G401 (cell line): Measurements from ENCODE around the gene BCAR3. TPM values are rescaled to one million over a fixed set of nuclear protein-coding genes. Genes with fewer than 3 reads are reported as not detected.
"Not testable (repeated sequence)": the region's sequence is repeated elsewhere in the genome, so short reads cannot be mapped to it uniquely, and the experiment has no call there.

Experiments used
- DNase-seq: peaks from one replicate; pipeline ENCODE4 v3.0.0-alpha.2; 2015; ENCODE audit warnings: low spot score
- in situ Hi-C: cut with HindIII; loops from 2 replicates; pipeline ENCODE4 v1.10.0; 2016; ENCODE audit warnings: low sequenced_read_pairs, mixed read lengths
- total RNA-seq: library from RNA; depleted of rRNA; stranded (reverse); fragments of >200 nt; shearing (Covaris generic); gene quantifications from 2 replicates; pipeline ENCODE4 v1.2.3, GENCODE V29; 2014

BCAR3 gene
- total RNA-seq, 1 experiment from 2014 or later = 3.3 TPM

GRCh38 chr1:93708734-93709481, 27.3 kb upstream of the BCAR3 start:
- in situ Hi-C loops = no loop called here
- DNase-seq = no peak

- no peak for DNase-seq
- in situ Hi-C loops = no loop called here
Measured at GRCh38 chr1:93707956-93708355, 26.3 kb upstream of the BCAR3 start.

- no peak for DNase-seq
- in situ Hi-C loops = no loop called here
Measured at GRCh38 chr1:93705892-93706500, 24.4 kb upstream of the BCAR3 start.

GRCh38 chr1:93704052-93704451, 22.4 kb upstream of the BCAR3 start:
- DNase-seq = no peak
- in situ Hi-C loops = no loop called here

DNA sequence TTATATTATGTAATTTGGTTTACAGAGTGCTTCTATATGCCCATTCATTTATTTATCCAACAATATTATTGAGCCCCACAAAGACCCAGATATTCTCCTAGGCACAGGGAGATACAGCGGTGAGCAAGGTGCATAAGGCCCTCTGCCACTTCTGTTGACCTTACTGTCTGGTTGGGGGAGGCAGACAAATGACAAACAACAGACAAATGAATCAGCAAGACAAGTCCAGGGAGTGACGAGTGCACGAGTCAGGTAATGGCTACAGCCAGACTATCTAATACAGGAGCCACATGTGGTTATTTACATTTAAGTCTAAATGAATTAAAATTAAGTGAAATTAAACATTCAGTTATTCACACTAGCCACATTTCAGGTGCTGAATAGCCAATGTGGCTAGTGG, 22.0 kb upstream of the BCAR3 start:
- in situ Hi-C loops = no loop called here
- DNase-seq = no peak

DNA sequence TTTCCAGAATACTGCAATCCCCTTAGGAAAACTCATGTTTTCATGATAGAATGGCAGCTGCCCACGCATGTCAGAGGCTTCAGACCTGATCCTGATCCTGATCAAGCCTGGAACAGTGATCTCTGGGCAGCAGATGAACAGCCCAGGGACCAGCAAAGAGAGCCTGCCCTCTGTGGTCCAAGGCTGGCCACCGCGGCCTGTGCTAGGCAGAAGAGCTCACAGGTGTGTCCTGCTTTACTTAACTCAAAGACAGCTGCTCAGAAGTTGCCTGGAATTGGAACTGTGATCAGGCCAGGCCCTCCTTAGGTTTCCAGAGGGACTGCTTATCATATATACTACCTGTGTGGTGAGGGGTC, 21.2 kb upstream of the BCAR3 start:
- in situ Hi-C loops = no loop called here

DNA sequence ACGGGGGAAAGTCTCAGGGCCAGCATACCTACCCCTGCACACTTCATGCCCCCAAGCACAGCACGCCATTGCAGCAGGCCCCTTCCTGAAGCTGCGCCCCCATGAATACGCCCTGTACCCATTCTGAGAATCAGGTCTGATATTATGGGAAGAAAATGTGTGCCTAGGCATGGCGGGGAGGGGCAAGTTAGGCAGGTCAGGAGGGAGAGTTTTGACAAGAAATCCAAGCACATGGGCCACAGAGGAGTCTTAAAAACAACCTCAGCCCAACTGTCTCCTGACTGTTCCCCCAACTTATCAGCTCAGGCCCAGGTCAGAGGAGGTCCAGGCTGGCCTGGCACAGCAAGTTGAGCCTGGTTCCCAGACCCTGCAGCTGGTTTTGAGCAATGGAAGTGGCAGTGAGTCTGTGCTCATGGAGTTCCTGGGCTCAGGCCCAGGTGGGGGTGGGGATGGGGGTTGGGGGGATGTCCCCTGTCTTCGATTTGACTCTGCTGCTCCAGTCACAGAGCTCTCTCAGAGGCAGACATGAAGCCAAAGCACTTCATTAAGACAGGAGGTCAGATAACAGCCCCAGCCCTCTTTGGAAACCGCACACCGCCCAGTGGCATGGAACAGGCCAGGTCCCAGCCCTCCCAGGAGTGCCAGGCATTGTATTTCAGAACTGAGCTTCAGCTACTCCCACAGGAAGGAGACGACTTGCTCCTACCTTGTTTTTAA, 20.6 kb upstream of the BCAR3 start:
- no peak for DNase-seq
- in situ Hi-C loops = no loop called here

More for the DNA sequence above, 21.2 kb upstream of the BCAR3 start:
- no peak for DNase-seq

DNA sequence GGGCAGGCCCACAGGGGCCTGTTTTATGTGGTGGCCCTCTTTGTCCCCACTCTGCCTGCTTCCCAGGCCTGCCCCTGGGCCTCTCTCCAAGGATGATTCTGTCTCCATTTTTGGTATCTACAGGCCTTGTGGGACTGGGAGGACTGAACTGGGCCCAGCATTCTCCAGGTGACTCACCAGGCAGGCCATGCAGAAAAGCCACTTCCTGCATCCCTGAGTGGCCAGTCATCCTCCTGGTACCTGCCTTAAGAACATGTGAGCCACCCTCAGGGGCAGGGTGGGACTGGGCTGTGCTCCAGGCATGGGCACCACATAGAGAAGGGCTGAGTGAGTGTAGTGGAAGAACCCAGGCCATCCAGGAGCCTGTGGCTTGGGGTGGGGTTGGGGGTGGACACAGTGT, 20.0 kb upstream of the BCAR3 start:
- no peak for DNase-seq
- in situ Hi-C loops = no loop called here

DNA sequence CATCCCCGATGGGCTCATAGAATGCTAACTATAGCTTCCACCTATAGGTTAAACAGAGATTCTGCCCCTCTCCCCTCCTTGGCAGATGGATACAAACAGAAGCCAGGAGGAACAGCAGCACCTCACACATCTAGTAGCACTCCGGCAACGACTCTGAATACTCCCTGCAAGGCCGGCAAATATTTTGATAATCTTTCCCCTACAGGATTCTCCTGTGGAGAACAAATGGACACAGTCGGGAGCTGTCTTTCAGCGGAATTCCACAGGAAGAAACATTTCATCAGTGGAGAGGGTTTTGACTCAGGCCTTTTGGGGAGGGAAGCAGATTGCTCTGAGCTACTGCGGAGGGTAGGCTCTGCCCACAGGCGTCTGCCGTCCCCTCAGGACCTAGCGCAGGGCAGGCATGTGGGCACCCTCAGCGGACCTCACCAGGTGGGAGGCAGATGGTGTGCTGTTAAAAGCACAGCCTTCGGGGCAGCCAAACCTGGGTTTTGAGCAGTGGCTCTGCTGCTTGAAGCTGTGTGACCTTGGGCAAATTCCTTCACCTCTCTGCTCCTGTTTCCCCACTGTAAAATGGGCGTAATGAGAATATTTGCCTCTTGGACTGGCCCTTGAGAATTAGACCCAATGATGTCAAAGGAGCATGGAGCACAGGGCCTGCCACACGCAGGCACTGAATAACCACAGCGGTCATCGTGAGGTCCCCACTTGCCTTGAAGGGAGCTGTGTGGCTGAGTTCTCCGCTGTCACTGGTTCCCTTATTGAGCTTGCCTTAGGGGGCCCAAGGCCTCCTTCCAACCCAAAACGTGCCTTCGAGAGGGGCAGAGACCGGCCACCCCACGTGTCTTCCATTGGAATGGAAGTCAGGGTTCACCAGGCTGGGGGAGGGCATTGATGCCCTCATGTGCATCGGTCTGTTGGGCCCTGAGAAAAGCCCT, 19.2 kb upstream of the BCAR3 start:
- in situ Hi-C loops = no loop called here
- no peak for DNase-seq

- DNase-seq = no peak
- in situ Hi-C loops = no loop called here
Measured at GRCh38 chr1:93699503-93700168, 18.0 kb upstream of the BCAR3 start.

DNA sequence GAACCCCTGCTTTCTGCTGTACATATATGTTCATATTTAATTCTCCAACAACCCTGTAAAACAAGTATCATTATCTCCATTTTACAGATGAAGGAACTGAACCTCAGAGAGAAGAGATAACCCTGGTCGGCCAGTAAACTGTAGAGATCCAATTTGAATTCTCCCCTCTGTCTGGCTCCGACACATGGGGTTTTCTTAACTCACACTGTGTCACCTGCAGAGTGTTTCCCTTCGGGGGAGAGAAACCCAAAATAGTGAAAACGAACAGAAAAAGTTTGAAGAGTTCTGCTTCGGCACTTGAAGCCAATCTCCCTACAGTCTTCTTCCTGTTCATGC, 17.4 kb upstream of the BCAR3 start:
- in situ Hi-C loops = no loop called here
- DNase-seq = no peak

DNA sequence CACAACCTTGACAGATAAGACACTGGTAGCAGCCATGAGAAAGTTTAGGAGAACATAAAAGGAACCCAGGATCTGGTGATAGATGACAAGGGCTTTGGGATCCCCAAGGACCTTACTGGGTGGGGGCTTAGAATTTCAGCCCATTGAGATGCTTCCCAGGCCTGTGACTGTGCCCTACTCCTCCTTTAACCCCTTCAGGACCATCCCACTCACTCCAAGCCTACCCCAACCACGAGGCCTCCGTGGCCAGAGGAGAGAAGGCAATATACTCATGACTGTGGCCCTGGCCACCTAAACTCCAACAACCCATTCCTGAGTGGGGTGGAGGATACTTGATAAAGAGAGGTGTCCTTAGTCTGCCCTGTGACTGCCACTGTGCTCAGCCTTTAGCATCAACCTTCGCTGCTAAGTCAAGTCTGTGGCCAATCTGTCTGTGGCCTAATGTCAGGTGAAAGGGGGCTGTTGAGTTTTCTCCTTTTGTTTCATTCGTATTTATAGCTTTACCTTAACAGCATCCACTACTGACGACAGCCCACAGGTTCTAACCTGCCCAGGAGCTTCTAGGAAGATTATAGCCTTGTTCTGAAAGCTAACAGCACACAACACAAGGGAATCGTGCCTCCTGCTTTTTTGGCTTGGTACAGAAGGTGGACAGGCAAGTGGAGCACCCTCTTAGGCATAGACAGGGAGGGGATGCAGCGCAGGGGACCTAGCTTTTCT, 16.9 kb upstream of the BCAR3 start:
- no peak for DNase-seq
- in situ Hi-C loops = no loop called here

GRCh38 chr1:93697566-93697965, 15.9 kb upstream of the BCAR3 start:
- in situ Hi-C loops, DNase-seq: not testable (repeated sequence)

DNA sequence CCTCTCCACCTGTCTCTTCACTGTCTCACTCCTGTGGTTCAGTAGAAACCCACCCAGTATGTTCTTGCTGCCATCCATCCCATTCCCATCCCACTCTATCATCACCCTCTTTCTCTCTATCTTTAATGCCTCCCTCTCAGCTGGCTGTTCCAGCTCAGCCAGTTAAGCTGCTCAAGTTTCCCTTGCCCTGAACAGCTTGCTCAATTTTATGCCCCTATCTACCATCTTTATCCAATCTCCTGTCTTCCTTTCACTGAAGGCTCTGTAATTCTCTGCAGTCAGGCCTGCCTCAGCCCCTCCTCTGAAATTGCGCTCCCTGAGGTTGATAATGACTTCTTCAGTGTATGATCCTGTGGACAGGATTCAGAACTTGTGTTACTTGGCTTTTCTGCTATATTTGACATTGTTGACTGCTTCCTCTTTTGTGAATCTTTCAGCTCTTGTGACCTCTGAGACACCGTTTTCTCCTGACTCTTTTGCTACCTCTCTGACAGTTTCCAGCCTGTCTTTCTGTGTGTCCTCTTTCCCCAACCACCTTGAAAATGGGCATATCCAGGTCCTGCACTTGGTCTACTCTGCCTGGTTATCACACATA, 13.9 kb upstream of the BCAR3 start:
- in situ Hi-C loops = no loop called here
- DNase-seq = no peak

DNA sequence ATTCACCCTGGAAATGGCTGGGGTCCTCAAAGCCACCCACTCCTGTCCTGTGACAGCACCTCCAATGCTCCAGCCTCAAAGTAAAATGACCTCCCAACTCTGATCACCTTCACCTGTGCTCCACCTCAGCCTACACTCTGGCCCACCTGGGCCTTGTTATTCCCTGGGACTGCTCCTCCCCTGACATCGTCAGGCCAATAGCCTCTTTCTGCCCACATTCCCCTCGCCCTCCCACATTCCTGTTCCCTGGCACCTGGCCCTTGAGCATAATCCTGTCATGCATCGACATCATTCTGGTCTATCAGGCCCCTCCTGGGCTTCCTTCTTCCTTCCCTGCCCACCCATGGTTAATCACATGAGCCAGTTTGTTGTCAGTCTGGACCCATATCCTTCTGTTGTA, 13.2 kb upstream of the BCAR3 start:
- no peak for DNase-seq

GRCh38 chr1:93694039-93694438, 12.4 kb upstream of the BCAR3 start:
- no peak for DNase-seq
- in situ Hi-C loops = no loop called here

More for the DNA sequence above, 13.2 kb upstream of the BCAR3 start:
- in situ Hi-C loops = no loop called here

GRCh38 chr1:93692983-93693591, 11.4 kb upstream of the BCAR3 start:
- in situ Hi-C loops = no loop called here
- DNase-seq = no peak

DNA sequence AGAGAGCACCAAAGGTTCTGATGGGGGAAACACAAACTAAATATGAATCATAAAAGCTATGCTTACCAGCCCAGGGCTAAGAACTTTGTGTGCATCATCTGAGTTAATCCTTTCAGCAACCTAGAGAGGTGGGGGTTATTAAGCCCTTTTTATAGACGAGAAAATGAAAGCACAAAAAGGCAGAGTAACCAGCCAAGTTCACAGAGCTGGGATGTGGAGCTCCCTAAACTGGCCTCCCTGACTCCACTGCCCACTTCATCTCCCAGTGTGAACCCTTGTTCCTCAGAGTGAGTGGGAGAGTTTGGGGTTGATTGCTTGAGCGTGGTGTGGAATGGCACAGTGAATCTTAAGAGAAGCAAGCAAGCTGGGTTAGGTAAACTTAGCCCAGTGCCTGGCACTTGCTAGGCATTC, 10.8 kb upstream of the BCAR3 start:
- no peak for DNase-seq
- in situ Hi-C loops = no loop called here
